Stimulated activated CD8-positive, alpha-beta memory T cell treated with anti-CD3 and anti-CD28 coated beads, Interleukin-12 subunit alpha, Interleukin-12 subunit beta, amount 100 ng/mL, for 24 hours (primary cell): ENCODE data around the gene IL1RAPL2.
"Not testable (repeated sequence)": the region's sequence is repeated elsewhere in the genome, so short reads cannot be mapped to it uniquely, and the experiment has no call there.

Source experiments
- DNase-seq: peaks from one replicate; pipeline ENCODE4 v3.0.0-alpha.2; 2020; ENCODE audit errors: extremely low read depth

The IL1RAPL2 gene

GRCh38 chrX:105017641-105018040, 451.6 kb downstream of the IL1RAPL2 start:
- DNase-seq: no peak

GRCh38 chrX:105018865-105019264, 452.9 kb downstream of the IL1RAPL2 start:
- no peak for DNase-seq

GRCh38 chrX:105028962-105029361, 463.0 kb downstream of the IL1RAPL2 start:
- not testable (repeated sequence) for DNase-seq

GRCh38 chrX:105038672-105039328, 472.8 kb downstream of the IL1RAPL2 start:
- DNase-seq: no peak

- DNase-seq: no peak
Measured at GRCh38 chrX:105050921-105051320, 484.9 kb downstream of the IL1RAPL2 start.

- DNase-seq: no peak
Measured at GRCh38 chrX:105051364-105051763, 485.4 kb downstream of the IL1RAPL2 start.

GRCh38 chrX:105052926-105053325, 486.9 kb downstream of the IL1RAPL2 start:
- DNase-seq: no peak

- DNase-seq: no peak
Measured at GRCh38 chrX:105063743-105064142, 497.7 kb downstream of the IL1RAPL2 start.

GRCh38 chrX:105098201-105098600, 532.2 kb downstream of the IL1RAPL2 start:
- no peak for DNase-seq

- DNase-seq: no peak
Measured at GRCh38 chrX:105098812-105099211, 532.8 kb downstream of the IL1RAPL2 start.

GRCh38 chrX:105101378-105101777, 535.4 kb downstream of the IL1RAPL2 start:
- DNase-seq: no peak

GRCh38 chrX:105109936-105110335, 543.9 kb downstream of the IL1RAPL2 start:
- no peak for DNase-seq

GRCh38 chrX:105114554-105115130, 548.6 kb downstream of the IL1RAPL2 start:
- DNase-seq: no peak

- not testable (repeated sequence) for DNase-seq
Measured at GRCh38 chrX:105115596-105116320, 549.8 kb downstream of the IL1RAPL2 start.

- DNase-seq: no peak
Measured at GRCh38 chrX:105116486-105116885, 550.5 kb downstream of the IL1RAPL2 start.

- no peak for DNase-seq
Measured at GRCh38 chrX:105117621-105118020, 551.6 kb downstream of the IL1RAPL2 start.

- no peak for DNase-seq
Measured at GRCh38 chrX:105120463-105120862, 554.5 kb downstream of the IL1RAPL2 start.

- no peak for DNase-seq
Measured at GRCh38 chrX:105121186-105121585, 555.2 kb downstream of the IL1RAPL2 start.

- DNase-seq: no peak
Measured at GRCh38 chrX:105126201-105126600, 560.2 kb downstream of the IL1RAPL2 start.

- no peak for DNase-seq
Measured at GRCh38 chrX:105134273-105134672, 568.3 kb downstream of the IL1RAPL2 start.

GRCh38 chrX:105136786-105137185, 570.8 kb downstream of the IL1RAPL2 start:
- no peak for DNase-seq

- no peak for DNase-seq
Measured at GRCh38 chrX:105150036-105150435, 584.0 kb downstream of the IL1RAPL2 start.

GRCh38 chrX:105150557-105150956, 584.6 kb downstream of the IL1RAPL2 start:
- DNase-seq: no peak
